Measurements from ENCODE around the gene PTCH2. TPM values are rescaled to one million over a fixed set of nuclear protein-coding genes. Genes with fewer than 3 reads are reported as not detected.

The PTCH2 gene
- total and polyA plus RNA-seq, 2 of the 13 experiments (the other 11 are each of a cell fraction or from before 2014, with no cell fraction given): 0.60 to 1.5 TPM

GRCh38 chr1:44786138-44786840, 56.8 kb downstream of the PTCH2 start (continued):
- TF ChIP-seq NR1H2 (CRISPR knock-in tag; IDR thresholded peaks at IDR 0.05; ENCODE audit: borderline replicate concordance, low read depth): 0 out of 2 replicates have a peak, but pooled peaks have one; percentile 15
- peak; percentile 52; the same call in 1 of the 2 replicates for TF ChIP-seq ZNF614 (CRISPR knock-in tag; IDR thresholded peaks at IDR 0.05; ENCODE audit: borderline replicate concordance)
- TF ChIP-seq MNT (IDR thresholded peaks at IDR 0.05): peak; percentile 58
- TF ChIP-seq HMG20A (CRISPR knock-in tag; IDR thresholded peaks at IDR 0.05; ENCODE audit: borderline replicate concordance): no peak
- TF ChIP-seq ZNF362 (CRISPR knock-in tag; IDR thresholded peaks at IDR 0.05; ENCODE audit: borderline replicate concordance): no peak
- TF ChIP-seq ZNF441 (CRISPR knock-in tag; IDR thresholded peaks at IDR 0.05; ENCODE audit: borderline replicate concordance): no peak
- TF ChIP-seq NR0B2 (CRISPR knock-in tag; IDR thresholded peaks at IDR 0.05): peak; percentile 80; the same call in 1 of the 2 replicates
- TF ChIP-seq GTF2F1 (IDR thresholded peaks at IDR 0.05; ENCODE audit: low read length): no peak
- no peak for TF ChIP-seq ZNF766 (CRISPR knock-in tag; IDR thresholded peaks at IDR 0.05; ENCODE audit: borderline replicate concordance)
- no peak for TF ChIP-seq SP1 (IDR thresholded peaks at IDR 0.05)
- TF ChIP-seq SP1 (CRISPR knock-in tag; IDR thresholded peaks at IDR 0.05): peak; percentile 56
- no peak for TF ChIP-seq GRHL1 (CRISPR knock-in tag; conservative IDR thresholded peaks at IDR 0.05)
- TF ChIP-seq ZNF451 (CRISPR knock-in tag; IDR thresholded peaks at IDR 0.05): 0 out of 2 replicates have a peak, but pooled peaks have one; percentile 55
- no peak for TF ChIP-seq MIXL1 (CRISPR knock-in tag; IDR thresholded peaks at IDR 0.05)
- no peak for TF ChIP-seq CENPX (CRISPR knock-in tag; IDR thresholded peaks at IDR 0.05)
- peak; percentile 76; the same call in 1 of the 2 replicates for TF ChIP-seq ZSCAN21 (CRISPR knock-in tag; IDR thresholded peaks at IDR 0.05; ENCODE audit: borderline replicate concordance)
- TF ChIP-seq MTF2 (CRISPR knock-in tag; IDR thresholded peaks at IDR 0.05; ENCODE audit: borderline replicate concordance): peak; percentile 56; the same call in 1 of the 2 replicates
- peak; percentile 19; the same call in 1 of the 2 replicates for TF ChIP-seq BCL6 (CRISPR knock-in tag; IDR thresholded peaks at IDR 0.05)
- 0 out of 2 replicates have a peak, but pooled peaks have one; percentile 39 for TF ChIP-seq CENPT (CRISPR knock-in tag; IDR thresholded peaks at IDR 0.05; ENCODE audit: low read depth)
- TF ChIP-seq ZNF280B (CRISPR knock-in tag; IDR thresholded peaks at IDR 0.05; ENCODE audit: borderline replicate concordance): peak; percentile 65; the same call in 1 of the 2 replicates
- no peak for TF ChIP-seq NKX3-1 (CRISPR knock-in tag; IDR thresholded peaks at IDR 0.05)

Data from HepG2 (cell line).